HG02943 (cell line): ENCODE results near the gene TXNRD1.
"Not testable (repeated sequence)": the region's sequence is repeated elsewhere in the genome, so short reads cannot be mapped to it uniquely, and the experiment has no call there.

Experiments used
- ATAC-seq: cut with Tn5 transposase; IDR thresholded peaks from one replicate; pipeline ENCODE4 v1.9.1; 2021; ENCODE audit warnings: mild to moderate bottlenecking, low read depth, moderate library complexity; ENCODE audit not compliant: unreplicated experiment

Gene TXNRD1

DNA sequence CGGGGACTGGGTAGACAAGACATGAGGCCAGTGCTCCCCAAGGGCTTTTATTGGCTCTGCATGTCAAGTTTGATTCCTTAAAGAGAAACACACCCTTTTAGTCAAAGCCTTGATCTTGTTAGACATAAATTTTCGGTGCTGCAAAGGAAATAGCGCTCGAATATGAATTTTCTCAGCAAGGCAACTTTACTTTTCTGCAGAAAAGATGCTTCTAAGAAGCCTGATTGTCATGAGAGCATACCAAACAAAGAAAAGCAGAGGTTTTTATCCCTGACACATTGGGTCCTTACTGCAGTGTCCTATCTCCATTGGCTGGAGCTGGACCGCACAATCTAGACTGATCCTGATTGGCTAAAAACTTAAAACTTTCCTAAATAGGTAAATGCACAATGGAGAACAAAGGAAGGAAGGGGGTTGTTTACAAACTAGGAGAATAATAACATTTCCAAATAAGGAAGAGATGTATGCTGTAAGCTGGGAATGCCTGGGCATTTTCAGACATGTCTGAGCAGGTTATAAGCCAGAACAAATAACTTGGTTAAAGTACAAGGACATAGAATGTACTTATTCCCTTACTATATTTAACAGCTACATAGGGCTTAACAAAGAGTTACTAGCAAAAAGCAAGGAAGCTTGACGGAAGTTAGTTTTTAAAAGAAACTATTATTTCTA lies 17.2 kb downstream of the TXNRD1 start:
- no peak for ATAC-seq

DNA sequence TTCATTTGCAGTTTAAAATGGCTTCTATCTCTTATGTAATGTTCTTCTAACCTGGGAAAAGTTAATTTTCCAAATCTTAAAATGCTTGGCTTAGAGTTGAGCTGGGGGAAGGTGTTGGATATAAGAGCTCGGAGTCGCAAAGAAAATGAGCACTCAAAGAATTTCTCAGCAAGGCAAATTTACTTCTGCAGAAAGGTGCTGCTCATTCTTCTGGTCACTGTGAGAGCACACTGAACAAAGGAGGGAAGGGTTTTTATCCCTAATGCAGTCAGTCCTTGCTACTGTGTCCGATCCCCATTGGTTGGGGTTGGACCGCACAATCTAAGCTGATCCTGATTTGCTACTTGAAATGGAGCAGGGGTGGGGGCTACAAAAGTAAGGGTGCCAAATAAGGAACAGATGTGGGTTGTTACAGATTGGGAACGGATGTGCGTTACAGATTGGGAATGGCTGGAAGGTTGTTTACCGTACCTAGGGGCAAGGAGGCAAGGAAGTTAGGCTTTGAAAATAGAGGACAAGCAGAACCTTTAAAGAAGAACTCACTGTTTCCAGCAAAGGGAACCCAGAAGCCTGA lies 19.4 kb downstream of the TXNRD1 start:
- no peak for ATAC-seq

DNA sequence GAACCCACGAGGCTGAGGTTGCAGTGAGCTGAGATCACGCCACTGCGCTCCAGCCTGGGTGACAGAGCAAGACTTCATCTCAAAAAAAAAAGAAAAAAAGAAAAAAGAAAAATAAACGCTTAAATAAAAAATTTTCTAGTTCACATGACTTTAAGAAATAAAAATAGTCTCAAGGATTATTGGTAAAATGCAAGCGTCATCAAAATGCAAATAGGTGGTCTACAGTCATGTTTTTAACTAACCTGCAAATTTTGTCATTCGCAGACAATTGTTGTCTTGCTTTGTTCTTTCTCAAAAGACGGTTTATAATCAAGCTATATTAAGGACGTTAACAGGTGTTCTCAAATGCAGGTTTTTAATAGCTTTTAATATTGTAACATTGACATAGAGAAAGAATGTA lies 22.4 kb downstream of the TXNRD1 start:
- no peak for ATAC-seq

DNA sequence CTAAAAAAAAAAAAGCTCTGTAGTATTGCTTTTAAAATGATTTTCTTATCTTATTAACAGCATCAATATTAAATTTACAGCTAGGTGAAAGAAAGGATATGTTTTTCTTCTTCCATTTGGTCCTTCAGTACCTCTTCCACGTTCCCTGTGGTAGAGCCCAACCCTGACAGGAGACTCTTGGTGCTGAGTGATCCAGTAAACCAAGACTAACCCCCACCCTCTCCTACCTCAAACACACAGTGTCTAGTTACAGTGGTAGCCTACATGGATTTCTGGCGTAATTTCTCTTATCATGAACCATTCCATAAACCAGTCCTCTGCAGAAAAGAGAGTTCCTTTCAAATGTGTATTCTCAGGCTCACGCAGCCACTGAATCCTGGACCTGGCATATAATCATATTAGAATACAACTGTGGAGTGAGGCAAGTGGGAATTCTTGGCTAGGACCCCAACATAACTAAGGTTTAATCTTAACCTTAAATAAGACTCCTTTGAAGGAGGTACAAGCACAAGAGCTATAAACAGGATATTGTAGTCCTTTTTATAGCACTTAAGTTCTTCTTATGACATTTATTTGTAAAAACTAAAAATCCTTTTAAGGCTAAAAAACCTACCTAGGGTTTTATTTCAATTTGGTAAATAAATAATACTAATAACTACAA lies 27.1 kb downstream of the TXNRD1 start:
- no peak for ATAC-seq

DNA sequence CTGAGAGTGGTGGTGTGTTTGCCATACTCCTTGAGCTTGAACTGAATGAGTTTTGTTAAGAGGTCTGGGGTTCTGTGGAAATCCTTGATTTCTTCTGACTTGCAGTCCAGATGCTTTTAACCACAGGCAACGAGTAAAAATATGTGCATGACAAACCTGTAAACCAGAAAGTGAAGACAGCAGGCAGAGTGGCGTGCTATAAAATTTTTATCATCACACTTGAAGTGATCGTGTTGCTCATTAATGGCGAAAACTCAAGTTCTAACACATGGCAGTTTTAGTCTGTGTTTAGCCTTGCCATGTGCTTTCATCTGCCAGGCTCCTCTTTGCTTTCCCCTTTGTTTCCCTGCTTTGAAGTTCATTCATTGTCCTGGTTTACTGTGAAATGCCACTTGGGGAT lies 28.0 kb downstream of the TXNRD1 start:
- no peak for ATAC-seq

DNA sequence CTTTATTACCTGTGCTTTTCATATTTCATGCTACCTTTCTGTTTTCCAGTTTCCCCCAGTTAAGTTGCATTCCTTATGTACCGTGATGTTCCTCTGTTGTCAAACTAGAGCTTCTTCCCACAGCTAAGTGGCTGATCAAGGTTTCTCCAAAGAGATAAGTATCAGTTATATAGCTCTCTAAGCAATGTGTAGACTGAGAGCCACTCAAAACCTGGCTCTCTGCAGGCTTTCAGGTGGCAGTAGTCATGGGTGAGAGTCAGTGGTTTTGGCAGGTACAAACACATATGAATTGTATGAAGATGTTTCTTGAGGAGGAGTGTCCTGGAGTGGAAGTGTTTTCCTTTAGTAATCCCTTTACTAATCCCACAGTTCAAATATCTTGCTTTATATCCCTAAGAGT lies 28.4 kb downstream of the TXNRD1 start:
- no peak for ATAC-seq

DNA sequence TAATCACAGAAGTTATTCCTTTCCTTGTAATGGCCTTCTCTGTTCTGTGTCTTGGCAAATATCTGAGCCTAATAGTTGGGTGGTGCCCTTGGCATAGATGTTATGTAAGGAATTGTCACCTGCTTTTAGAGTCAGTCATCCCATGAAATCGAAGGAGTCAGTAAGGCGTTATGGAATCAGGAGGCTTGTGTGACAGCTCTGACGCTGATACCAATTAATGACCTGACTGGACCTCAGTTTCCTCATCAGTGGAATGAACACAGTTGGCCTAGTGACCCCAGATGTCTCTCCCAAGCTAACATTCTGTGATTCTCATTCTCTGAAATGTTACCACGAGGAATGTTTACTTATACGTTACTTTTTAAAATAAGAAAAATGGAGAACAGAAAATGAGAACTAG lies 32.1 kb downstream of the TXNRD1 start:
- ATAC-seq = no peak

DNA sequence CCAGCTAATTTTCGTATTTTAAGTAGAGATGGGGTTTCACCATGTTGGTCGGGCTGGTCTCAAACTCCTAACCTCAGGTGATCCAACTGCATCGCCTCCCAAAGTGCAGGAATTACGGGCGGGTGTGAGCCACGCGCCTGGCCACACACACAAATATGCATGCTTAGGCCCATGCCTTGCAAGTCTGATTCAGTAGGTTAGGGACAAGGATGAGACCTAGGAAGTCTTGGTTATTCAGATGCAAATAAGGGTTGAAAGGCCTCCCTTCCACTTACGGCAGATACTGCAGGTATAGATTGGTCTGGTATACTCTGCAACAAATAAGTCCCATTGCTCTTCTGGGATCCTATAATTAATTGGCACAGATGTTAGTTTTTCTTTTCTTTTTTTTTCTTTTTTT lies 32.9 kb downstream of the TXNRD1 start:
- ATAC-seq = no peak

DNA sequence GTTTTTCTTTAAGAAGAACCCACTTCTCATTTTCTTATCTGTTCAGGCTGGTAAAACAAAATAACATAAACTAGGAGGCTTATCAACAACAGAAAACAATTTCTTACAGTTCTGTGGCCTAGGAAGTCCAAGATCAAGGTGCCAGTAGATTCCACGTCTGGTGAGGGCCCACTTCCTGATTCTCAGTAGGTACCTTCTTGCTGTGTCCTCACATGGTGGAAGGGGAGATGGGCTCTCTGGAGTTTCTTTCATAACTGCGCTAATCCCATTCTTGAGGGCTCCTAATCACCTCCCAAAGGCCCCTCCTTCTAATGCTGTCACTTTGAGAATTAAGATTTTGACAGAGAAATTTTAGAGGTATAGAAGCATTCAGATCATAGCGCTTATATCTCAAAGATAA lies 33.4 kb downstream of the TXNRD1 start:
- no peak for ATAC-seq

DNA sequence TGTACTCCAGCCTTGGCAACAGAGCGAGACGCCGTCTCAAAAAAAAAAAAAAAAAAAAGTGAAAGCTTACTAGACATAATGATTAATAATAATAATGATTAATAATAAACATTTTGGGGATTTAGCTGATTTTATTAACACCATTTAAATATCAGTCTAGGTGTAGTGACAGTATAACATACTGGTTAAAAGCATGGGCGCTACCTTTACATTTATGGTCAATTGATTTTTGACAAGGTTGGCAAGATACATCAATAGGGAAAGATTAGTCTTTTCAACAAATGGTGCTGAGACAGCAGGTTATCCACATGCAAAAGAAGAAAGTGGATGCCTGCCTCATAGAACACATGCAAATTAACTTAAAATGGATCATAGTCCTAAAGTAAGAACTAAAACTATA lies 34.3 kb downstream of the TXNRD1 start:
- no peak for ATAC-seq

DNA sequence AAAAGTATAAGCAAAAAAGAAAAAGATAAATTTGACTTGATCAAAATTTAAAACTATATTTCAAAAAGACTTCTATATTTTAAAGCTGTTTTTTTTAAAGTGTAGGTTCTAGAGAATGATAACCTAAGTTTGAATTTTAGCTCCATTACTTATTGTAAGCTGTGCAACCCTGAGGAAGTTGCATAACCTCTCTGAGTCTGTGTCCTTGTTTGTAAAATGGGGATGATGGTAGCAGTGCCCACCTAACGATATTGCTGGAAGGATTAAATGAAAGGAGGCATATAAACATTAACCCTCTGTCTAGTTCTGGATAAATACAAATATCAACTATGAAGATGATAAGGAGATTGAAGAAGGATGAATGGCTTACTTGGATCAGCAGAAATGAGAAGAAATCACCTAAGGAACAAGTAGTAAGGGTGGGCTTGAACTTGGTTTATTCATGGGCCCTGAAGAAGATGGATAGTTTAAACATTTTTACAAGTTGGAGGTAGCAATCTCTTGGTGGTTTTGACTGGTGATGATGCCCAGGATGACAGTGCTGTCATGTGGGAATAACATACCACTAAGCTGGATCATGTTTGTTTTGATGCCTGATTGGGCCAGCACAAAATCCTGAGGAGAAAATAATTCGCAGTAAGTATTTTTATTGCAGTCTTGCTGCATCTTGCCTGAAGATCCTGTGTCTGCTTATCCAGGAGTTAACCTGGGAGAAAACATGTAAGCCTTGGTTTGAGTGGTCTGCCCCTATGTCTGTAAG lies 35.0 kb downstream of the TXNRD1 start:
- no peak for ATAC-seq

DNA sequence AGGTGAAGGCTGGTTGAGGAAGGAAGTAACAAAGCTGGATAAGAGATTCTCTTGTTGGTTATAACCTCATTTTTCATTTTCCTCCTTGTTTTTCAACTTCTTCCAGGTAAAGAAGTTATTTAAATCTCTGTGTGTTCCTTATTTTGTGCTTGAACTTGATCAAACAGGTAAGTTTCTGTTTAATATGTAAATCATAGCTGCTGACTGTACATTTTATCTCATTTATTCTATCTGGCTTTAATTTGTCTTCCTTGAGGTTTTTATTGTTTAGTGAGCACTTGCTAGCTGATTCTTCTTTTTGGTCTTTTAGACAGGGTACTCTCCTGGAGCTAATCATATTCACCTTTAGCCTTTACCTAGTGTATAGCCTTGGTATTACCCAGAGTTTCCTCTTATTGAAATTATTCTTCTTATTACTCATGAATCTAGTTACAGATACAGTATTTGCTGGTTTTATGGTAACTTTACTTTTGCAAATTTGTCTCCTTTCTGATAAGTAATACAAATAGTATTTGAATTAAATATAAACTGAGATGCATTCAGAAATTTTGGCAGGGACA lies 42.4 kb downstream of the TXNRD1 start:
- ATAC-seq = no peak

DNA sequence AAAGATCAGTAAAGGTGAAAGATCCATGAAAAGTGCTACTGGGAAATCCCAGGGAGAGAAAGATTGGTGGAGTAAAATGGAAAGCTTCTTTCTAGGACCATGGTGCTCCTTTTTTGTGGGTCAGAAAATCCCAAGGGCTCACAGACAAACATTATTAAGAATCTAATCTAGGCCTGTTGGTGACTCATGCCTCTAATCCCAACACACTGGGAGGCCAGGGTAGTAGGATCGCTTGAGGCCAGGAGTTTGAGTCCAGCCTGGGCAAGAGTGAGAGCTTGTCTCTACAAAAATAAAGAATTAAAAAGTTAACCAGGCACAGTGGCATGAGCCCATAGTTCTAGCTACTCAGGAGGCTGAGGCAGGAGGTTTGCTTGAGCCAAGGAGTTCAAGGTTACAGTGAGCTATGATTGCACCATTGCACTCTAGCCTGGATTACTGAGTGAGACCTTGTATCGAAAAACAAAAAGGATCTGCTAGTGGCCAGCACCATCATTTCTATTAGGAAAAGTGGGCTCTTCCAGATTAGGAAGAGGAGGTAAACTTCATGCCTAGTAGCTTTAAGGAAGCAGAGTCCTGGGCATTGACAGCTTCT lies 43.0 kb downstream of the TXNRD1 start:
- ATAC-seq = no peak

DNA sequence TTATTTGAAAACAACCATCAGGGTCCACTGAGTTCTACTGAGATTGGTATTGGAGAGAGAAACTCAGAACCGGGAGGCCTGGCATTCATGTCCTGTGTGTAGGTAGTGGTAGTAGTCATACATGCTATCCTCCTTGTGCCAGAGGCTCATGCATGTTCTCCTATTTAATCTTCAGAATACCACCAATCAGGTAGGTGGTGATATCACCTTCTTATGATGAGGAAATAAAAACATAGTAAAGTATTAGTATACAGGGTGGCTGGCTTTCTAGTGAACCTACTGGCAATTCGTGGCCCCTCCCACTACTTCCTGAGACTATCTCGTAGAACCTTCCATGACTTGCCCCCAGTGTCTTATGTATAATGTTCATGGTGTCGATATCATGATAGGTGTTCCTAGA lies 47.4 kb downstream of the TXNRD1 start:
- ATAC-seq = no peak

DNA sequence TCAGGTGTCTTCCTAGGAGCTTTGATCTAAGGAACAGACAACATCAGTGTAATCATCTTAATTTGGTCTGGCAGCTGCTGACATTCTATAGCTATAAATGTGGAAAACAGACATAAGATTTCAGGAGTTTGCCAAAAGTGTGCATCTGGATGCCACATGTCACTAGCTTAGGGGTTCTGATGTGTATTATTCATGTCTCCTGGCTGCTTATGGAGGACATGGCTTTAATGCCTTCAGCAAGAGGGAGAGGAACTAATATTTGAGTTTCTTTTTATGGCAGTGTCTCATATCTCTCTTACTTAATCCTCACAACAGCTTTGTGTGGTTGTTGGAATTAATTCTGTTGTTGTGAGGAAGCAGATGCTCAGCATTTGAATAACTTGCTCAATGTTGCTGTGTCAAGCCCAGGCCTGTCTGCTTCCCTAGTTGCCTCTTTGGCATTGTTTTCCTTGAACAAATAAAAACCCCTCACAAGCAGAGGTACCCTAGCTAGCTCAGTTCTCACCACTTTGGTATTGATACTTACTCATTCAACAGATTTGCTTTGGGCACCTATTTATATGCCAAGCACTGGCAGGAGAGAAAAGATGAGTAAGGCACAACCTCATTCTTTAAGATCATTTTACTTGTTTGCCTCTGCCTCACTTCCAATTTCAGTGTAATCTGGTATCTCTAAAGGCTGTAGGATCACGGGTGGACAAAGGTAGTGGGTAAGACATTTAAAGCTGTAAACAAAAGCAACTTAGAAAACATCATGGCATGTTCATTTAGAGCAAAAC lies 48.2 kb downstream of the TXNRD1 start:
- no peak for ATAC-seq

DNA sequence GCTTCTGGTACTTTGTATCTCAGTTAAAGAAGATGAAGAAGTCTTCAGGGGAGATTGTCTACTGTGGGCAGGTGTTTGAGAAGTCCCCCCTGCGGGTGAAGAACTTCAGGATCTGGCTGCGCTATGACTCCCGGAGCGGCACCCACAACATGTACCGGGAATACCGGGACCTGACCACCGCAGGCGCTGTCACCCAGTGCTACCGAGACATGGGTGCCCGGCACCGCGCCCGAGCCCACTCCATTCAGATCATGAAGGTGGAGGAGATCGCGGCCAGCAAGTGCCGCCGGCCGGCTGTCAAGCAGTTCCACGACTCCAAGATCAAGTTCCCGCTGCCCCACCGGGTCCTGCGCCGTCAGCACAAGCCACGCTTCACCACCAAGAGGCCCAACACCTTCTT lies 49.9 kb downstream of the TXNRD1 start:
- not testable (repeated sequence) for ATAC-seq

DNA sequence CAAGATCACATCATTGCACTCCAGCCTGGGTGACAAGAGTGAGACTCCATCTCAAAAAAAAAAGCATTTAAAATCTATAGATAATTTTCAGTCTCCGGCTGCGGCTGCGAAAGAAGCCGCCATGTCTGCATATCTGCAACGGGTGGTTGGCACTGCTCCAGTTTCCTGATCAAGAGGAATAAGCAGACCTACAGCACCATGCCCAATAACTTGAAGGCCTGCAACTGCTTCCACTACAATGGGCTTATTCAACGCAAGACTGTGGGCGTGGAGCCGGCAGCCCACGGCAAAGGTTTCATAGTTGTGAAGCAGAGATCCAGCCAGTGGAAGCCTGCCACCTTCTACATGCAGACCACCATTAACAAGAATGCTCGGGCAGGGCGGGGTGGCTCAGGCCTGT lies 57.4 kb downstream of the TXNRD1 start:
- no peak for ATAC-seq

DNA sequence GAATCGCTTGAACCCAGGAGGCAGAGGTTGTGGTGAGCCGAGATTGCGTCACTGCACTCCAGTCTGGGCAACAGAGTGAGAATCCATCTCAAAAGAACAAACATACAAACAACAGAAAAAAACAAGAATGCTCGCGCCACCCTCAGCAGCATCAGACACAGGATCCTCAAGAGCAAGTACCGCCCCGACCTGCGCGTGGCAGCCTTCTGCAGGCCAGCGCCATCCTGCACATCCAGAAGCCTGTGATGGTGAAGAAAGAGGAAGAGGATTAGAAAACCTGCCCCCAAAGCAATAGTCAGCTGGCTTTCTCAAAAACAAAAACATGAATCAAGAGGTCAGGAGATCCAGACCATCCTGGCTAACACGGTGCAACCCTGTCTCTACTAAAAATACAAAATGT lies 57.9 kb downstream of the TXNRD1 start:
- no peak for ATAC-seq

DNA sequence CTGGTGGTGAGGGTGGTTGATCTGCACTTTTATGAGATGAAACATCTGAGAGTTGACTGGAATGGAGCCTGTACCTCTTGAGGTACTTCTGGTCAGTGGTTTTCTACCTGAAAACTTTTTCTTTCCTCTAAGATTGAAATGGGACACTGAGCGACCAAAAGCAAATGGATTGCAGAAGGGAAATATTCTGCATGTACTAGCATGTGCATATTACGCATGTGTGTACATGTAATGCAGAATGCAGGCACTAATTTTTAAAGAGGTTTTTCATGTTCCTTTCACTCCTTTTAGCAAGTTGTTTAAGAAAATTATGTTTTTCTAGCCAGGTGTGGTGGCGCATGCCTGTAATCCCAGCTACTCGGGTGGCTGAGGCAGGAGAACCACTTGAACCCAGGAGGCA lies 59.2 kb downstream of the TXNRD1 start:
- no peak for ATAC-seq

DNA sequence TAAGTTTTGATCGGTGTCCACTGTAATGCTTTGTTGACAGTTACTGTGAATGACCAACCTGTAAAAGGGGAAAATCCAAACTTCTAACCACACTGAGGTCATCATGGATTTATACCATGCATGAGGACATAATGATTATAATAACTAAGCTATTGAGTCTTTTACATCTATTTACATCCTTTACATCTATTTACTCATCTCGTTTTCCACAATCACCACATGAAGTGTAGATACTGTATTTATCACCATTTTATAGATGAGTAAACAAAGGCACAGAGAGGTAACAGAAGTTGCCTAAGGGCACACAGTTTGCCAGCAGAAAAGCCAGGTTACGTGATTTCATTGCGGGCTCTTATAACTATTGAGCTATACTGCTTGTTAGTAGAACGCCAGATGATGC lies 60.1 kb downstream of the TXNRD1 start:
- no peak for ATAC-seq
